Measurements from ENCODE around the gene ARMH3. TPM values are rescaled to one million over a fixed set of nuclear protein-coding genes. Genes with fewer than 3 reads are reported as not detected.

The ARMH3 gene
- polyA plus RNA-seq, 12 donors: 8.9 to 17.3 (median 14.3) TPM; not detected in 1

GRCh38 chr10:101858723-101859500 lies 197.1 kb downstream of the ARMH3 start:
- DNase-seq: no peak

GRCh38 chr10:101857802-101858476 lies 198.0 kb downstream of the ARMH3 start:
- DNase-seq: no peak

- DNase-seq: no peak
Observed at GRCh38 chr10:101856626-101857025, 199.3 kb downstream of the ARMH3 start.

GRCh38 chr10:101851411-101852116 lies 204.4 kb downstream of the ARMH3 start:
- DNase-seq: no peak

- no peak for DNase-seq
Observed at GRCh38 chr10:101850749-101851148, 205.2 kb downstream of the ARMH3 start.

- no peak for DNase-seq
Observed at GRCh38 chr10:101848894-101849351, 207.1 kb downstream of the ARMH3 start.

- DNase-seq: no peak
Observed at GRCh38 chr10:101848408-101848807, 207.6 kb downstream of the ARMH3 start.

- no peak for DNase-seq
Observed at GRCh38 chr10:101845893-101846292, 210.1 kb downstream of the ARMH3 start.

- DNase-seq: no peak
Observed at GRCh38 chr10:101843032-101844021, 212.6 kb downstream of the ARMH3 start, which contains the start of gene KCNIP2. KCNIP2 (minus strand) TSS chr10:101843800; CDS start chr10:101843568, 232 bp downstream.

GRCh38 chr10:101841826-101842225 lies 214.1 kb downstream of the ARMH3 start:
- DNase-seq: no peak

GRCh38 chr10:101840741-101841453 lies 215.1 kb downstream of the ARMH3 start:
- peak; percentile 90 for DNase-seq

- no peak for DNase-seq
Observed at GRCh38 chr10:101840102-101840684, 215.8 kb downstream of the ARMH3 start.

- no peak for DNase-seq
Observed at GRCh38 chr10:101839416-101840063, 216.4 kb downstream of the ARMH3 start.

GRCh38 chr10:101839002-101839401 lies 217.0 kb downstream of the ARMH3 start:
- DNase-seq: no peak

GRCh38 chr10:101838416-101838970 lies 217.5 kb downstream of the ARMH3 start:
- no peak for DNase-seq

GRCh38 chr10:101837748-101838147 lies 218.2 kb downstream of the ARMH3 start:
- no peak for DNase-seq

GRCh38 chr10:101835362-101835761 lies 220.6 kb downstream of the ARMH3 start:
- no peak for DNase-seq

GRCh38 chr10:101834341-101834740 lies 221.6 kb downstream of the ARMH3 start:
- DNase-seq: no peak

- no peak for DNase-seq
Observed at GRCh38 chr10:101833466-101833865, 222.5 kb downstream of the ARMH3 start.
